HCT116 (cell line): ENCODE measurements around the gene PPP1R14B.

Experiments
- EZH2 ChIP-seq: fragments of 200-600 bp; sonication (generic); IDR thresholded peaks from 2 replicates; pipeline ENCODE4 v1.6.1; 2017; ENCODE audit warnings: antibody characterized with exemption, mixed run types
- TF ChIP-seq, protein P1 (sequence below), 3 experiments: fragments of 200-600 bp in 1 of 3; sonication (generic) in 1 of 3; IDR thresholded peaks in 2 of 3; conservative IDR thresholded peaks in 1 of 3; 2 replicates each; pipeline ENCODE4 v1.5.1; 2012 to 2017; ENCODE audit warnings: low read depth in 2 of 3, low read length in 2 of 3, antibody characterized with exemption in 1 of 3, borderline replicate concordance in 1 of 3, control low read depth in 1 of 3, mild to moderate bottlenecking in 1 of 3, mixed read lengths in 1 of 3, mixed run types in 1 of 3, moderate library complexity in 1 of 3; ENCODE audit not compliant: insufficient read depth in 1 of 3

DNA sequence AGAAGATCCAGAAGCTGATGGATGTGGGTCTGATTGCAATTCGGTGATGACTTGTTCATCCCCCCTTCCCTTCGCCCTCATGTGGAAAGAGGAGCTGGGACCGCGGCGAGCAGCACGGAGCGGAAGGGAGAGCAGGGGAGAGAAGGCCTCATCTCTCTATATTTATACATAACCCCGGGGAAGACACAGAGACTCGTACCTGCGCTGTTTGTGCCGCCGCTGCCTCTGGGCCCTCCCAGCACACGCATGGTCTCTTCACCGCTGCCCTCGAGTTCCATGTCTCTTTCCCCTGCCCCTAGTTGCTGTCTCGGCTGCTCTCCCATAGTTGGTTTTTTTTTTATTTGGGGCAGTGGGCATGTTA lies 42.7 kb downstream of the PPP1R14B start:
- TF ChIP-seq, protein P1, sequence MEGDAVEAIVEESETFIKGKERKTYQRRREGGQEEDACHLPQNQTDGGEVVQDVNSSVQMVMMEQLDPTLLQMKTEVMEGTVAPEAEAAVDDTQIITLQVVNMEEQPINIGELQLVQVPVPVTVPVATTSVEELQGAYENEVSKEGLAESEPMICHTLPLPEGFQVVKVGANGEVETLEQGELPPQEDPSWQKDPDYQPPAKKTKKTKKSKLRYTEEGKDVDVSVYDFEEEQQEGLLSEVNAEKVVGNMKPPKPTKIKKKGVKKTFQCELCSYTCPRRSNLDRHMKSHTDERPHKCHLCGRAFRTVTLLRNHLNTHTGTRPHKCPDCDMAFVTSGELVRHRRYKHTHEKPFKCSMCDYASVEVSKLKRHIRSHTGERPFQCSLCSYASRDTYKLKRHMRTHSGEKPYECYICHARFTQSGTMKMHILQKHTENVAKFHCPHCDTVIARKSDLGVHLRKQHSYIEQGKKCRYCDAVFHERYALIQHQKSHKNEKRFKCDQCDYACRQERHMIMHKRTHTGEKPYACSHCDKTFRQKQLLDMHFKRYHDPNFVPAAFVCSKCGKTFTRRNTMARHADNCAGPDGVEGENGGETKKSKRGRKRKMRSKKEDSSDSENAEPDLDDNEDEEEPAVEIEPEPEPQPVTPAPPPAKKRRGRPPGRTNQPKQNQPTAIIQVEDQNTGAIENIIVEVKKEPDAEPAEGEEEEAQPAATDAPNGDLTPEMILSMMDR (IDR thresholded peaks at IDR 0.05 in 2 of 3, conservative IDR thresholded peaks at IDR 0.05 in 1 of 3; ENCODE audit: borderline replicate concordance in 1 of 3, insufficient read depth in 1 of 3, low read depth in 2 of 3, low read length in 2 of 3) = no peak
- TF ChIP-seq EZH2 = no peak
